ENCODE measurements around the gene NXN.
"Not testable (repeated sequence)": the region's sequence is repeated elsewhere in the genome, so short reads cannot be mapped to it uniquely, and the experiment has no call there.

NXN gene

GRCh38 chr17:880443-881269 is 98.9 kb downstream of the NXN start:
- DNase-seq (ENCODE audit: low spot score): no peak
- no peak for TF ChIP-seq CTCF (IDR thresholded peaks at IDR 0.05; ENCODE audit: extremely low read depth, missing control alignments)

- peak; percentile 81 for DNase-seq (ENCODE audit: low spot score)
Measured at GRCh38 chr17:879546-880442, 99.8 kb downstream of the NXN start.

GRCh38 chr17:877630-878029 is 101.9 kb downstream of the NXN start:
- TF ChIP-seq CTCF (IDR thresholded peaks at IDR 0.05; ENCODE audit: extremely low read depth, missing control alignments): no peak
- no peak for DNase-seq (ENCODE audit: low spot score)

More at GRCh38 chr17:879546-880442, 99.8 kb downstream of the NXN start:
- TF ChIP-seq CTCF (IDR thresholded peaks at IDR 0.05; ENCODE audit: extremely low read depth, missing control alignments): peak; percentile 51

- DNase-seq (ENCODE audit: low spot score): peak; percentile 40
- TF ChIP-seq CTCF (IDR thresholded peaks at IDR 0.05; ENCODE audit: extremely low read depth, missing control alignments): no peak
Measured at GRCh38 chr17:876272-876671, 103.3 kb downstream of the NXN start.

- DNase-seq (ENCODE audit: low spot score): not testable (repeated sequence)
Measured at GRCh38 chr17:874590-874989, 105.0 kb downstream of the NXN start.

GRCh38 chr17:872855-873254 is 106.7 kb downstream of the NXN start:
- TF ChIP-seq CTCF (IDR thresholded peaks at IDR 0.05; ENCODE audit: extremely low read depth, missing control alignments): no peak
- DNase-seq (ENCODE audit: low spot score): no peak

- no peak for TF ChIP-seq CTCF (IDR thresholded peaks at IDR 0.05; ENCODE audit: extremely low read depth, missing control alignments)
Measured at GRCh38 chr17:871751-872519, 107.6 kb downstream of the NXN start.

More at GRCh38 chr17:871751-872519, 107.6 kb downstream of the NXN start:
- no peak for DNase-seq (ENCODE audit: low spot score)

Data from GM20000 (cell line).